ENCODE results near the gene ASCC2.
A peak's percentile ranks its signal among the peaks of the same experiment; 100 is the strongest.

The ASCC2 gene

GRCh38 chr22:29750559-29751538 lies 87.2 kb downstream of the ASCC2 start:
- DNase-seq: peak; percentile 76

GRCh38 chr22:29750029-29750428 lies 88.0 kb downstream of the ASCC2 start:
- DNase-seq: no peak

- no peak for DNase-seq
Observed at GRCh38 chr22:29748248-29748893, 89.7 kb downstream of the ASCC2 start.

GRCh38 chr22:29747832-29748231 lies 90.2 kb downstream of the ASCC2 start:
- DNase-seq: no peak

GRCh38 chr22:29744902-29745301 lies 93.2 kb downstream of the ASCC2 start:
- no peak for DNase-seq

- DNase-seq: no peak
Observed at GRCh38 chr22:29742326-29742725, 95.7 kb downstream of the ASCC2 start.

GRCh38 chr22:29741926-29742325 lies 96.1 kb downstream of the ASCC2 start:
- no peak for DNase-seq

- no peak for DNase-seq
Observed at GRCh38 chr22:29740216-29740615, 97.9 kb downstream of the ASCC2 start.

- no peak for DNase-seq
Observed at GRCh38 chr22:29739346-29739875, 98.7 kb downstream of the ASCC2 start.
